H1 (cell line): ENCODE data around the gene EPB41L4A. TPM values are rescaled to one million over a fixed set of nuclear protein-coding genes. Genes with fewer than 3 reads are reported as not detected.

Source experiments
- CTCF ChIA-PET: fragments of 300-600 bp; sonication (Branson Sonifier 250); formaldehyde crosslinking; loops from one replicate; lab custom pipeline; 2021; ENCODE audit not compliant: partially characterized antibody; lab: Charles Lee
- POLR2A ChIA-PET: fragments of 300-600 bp; sonication (Branson Sonifier 250); formaldehyde crosslinking; loops from one replicate; lab custom pipeline; 2021; ENCODE audit warnings: inconsistent platforms; ENCODE audit not compliant: partially characterized antibody; lab: Charles Lee
- DNase-seq, 2 experiments: peaks; one replicate each; pipeline versions ENCODE4 v3.0.0 to v3.0.0-alpha.2; 2010 to 2022; ENCODE audit warnings: low spot score in 2 of 2, low read depth in 1 of 2, mixed read lengths in 1 of 2
- FAIRE-seq: peaks from 2 replicates; lab custom pipeline; 2011; peaks lifted over from hg19 to GRCh38; lab: Jason Lieb, UNC
- H2AFZ ChIP-seq: 2 replicates; pipeline ENCODE4 v1.8.1; 2012; ENCODE audit warnings: low read length, inconsistent platforms
- H2AK5ac ChIP-seq: 2 replicates; pipeline ENCODE4 v1.6.1; 2013; ENCODE audit warnings: low read depth, low read length
- H2BK120ac ChIP-seq: replicated peaks from 2 replicates; pipeline ENCODE3; 2013; ENCODE audit warnings: low read depth, low read length, inconsistent platforms
- H2BK12ac ChIP-seq: 2 replicates; pipeline ENCODE4 v1.6.1; 2013; ENCODE audit warnings: low read depth, low read length
- H2BK15ac ChIP-seq: 2 replicates; pipeline ENCODE4 v1.6.1; 2013; ENCODE audit warnings: low read length
- H2BK20ac ChIP-seq: 2 replicates; pipeline ENCODE4 v1.6.1; 2013; ENCODE audit warnings: low read length
- H2BK5ac ChIP-seq: 2 replicates; pipeline ENCODE4 v1.6.1; 2013; ENCODE audit warnings: low read depth, low read length
- H3K14ac ChIP-seq: 2 replicates; pipeline ENCODE4 v1.6.1; 2013; ENCODE audit warnings: inconsistent platforms; ENCODE audit not compliant: insufficient read length
- H3K18ac ChIP-seq: 2 replicates; pipeline ENCODE4 v1.6.1; 2013; ENCODE audit warnings: low read length; ENCODE audit errors: extremely low read depth
- H3K23ac ChIP-seq: 2 replicates; pipeline ENCODE4 v1.6.1; 2013; ENCODE audit warnings: inconsistent platforms; ENCODE audit not compliant: insufficient read length
- H3K23me2 ChIP-seq: 2 replicates; pipeline ENCODE4 v1.6.1; 2013; ENCODE audit warnings: low read depth, low read length
- H3K27ac ChIP-seq: 2 replicates; pipeline ENCODE4 v1.6.1; 2011; ENCODE audit warnings: low read depth, low read length, inconsistent platforms
- H3K27me3 ChIP-seq, 4 experiments: replicated peaks in 1 of 4; 1 replicate in 1 of 4; 2 replicates in 3 of 4; pipeline versions ENCODE4 v1.6.1 to v1.8.1; 2011 to 2013; ENCODE audit warnings: low read length in 3 of 4, mild to moderate bottlenecking in 3 of 4, inconsistent platforms in 2 of 4, mixed read lengths in 2 of 4, moderate library complexity in 1 of 4; ENCODE audit not compliant: control insufficient read depth in 3 of 4, insufficient read depth in 3 of 4; ENCODE audit errors: extremely low read depth in 1 of 4
- H3K36me3 ChIP-seq, 4 experiments: 2 replicates each; pipeline versions ENCODE4 v1.6.1 to v1.8.1; 2011 to 2013; ENCODE audit warnings: mild to moderate bottlenecking in 4 of 4, low read length in 3 of 4, moderate library complexity in 2 of 4, control low read depth in 1 of 4, inconsistent platforms in 1 of 4; ENCODE audit not compliant: insufficient read depth in 4 of 4, control insufficient read depth in 2 of 4
- H3K4ac ChIP-seq: replicated peaks from 2 replicates; pipeline ENCODE3; 2013; ENCODE audit warnings: low read length, low read depth, mixed read lengths, inconsistent platforms; ENCODE audit not compliant: insufficient read length
- H3K4me1 ChIP-seq, 4 experiments: replicated peaks in 1 of 4; 1 replicate in 1 of 4; 2 replicates in 3 of 4; pipeline versions ENCODE4 v1.6.1 to v1.8.1; 2011 to 2013; ENCODE audit warnings: low read length in 3 of 4, inconsistent platforms in 2 of 4, mixed read lengths in 1 of 4; ENCODE audit not compliant: insufficient read depth in 4 of 4, control insufficient read depth in 3 of 4
- H3K4me2 ChIP-seq, 2 experiments: 2 replicates each; pipeline versions ENCODE4 v1.6.1 to v1.8.1; 2011 to 2013; ENCODE audit warnings: low read depth in 2 of 2, low read length in 2 of 2, control low read depth in 1 of 2, inconsistent platforms in 1 of 2, mild to moderate bottlenecking in 1 of 2; ENCODE audit not compliant: insufficient read depth in 1 of 2
- H3K4me3 ChIP-seq, 4 experiments: fragments of 200-600, 300-600 bp in 1 of 4; sonication (generic), shearing (Covaris generic), sonication (Bioruptor Twin) in 1 of 4; 2 replicates each; pipeline versions ENCODE4 v1.5.1 to v1.8.1; 2011 to 2016; ENCODE audit warnings: low read length in 4 of 4, low read depth in 3 of 4, control low read depth in 2 of 4, inconsistent platforms in 2 of 4, mild to moderate bottlenecking in 2 of 4, mixed read lengths in 1 of 4, moderate library complexity in 1 of 4; ENCODE audit not compliant: insufficient read depth in 2 of 4; ENCODE audit errors: extremely low read depth in 1 of 4
- H3K56ac ChIP-seq: replicated peaks from 2 replicates; pipeline ENCODE3; 2013; ENCODE audit warnings: low read depth, mild to moderate bottlenecking, mixed read lengths, low read length, inconsistent platforms; ENCODE audit not compliant: insufficient read length
- H3K79me1 ChIP-seq: 2 replicates; pipeline ENCODE4 v1.6.1; 2013; ENCODE audit warnings: low read depth, low read length, control low read depth
- H3K79me2 ChIP-seq, 2 experiments: 2 replicates each; pipeline versions ENCODE4 v1.6.1 to v1.8.1; 2012 to 2013; ENCODE audit warnings: low read length in 2 of 2, mild to moderate bottlenecking in 2 of 2, inconsistent platforms in 1 of 2; ENCODE audit not compliant: insufficient read depth in 2 of 2, control insufficient read depth in 1 of 2
- H3K9ac ChIP-seq, 4 experiments: replicated peaks in 1 of 4; 1 replicate in 1 of 4; 2 replicates in 3 of 4; pipeline versions ENCODE4 v1.6.1 to v1.8.1; 2011 to 2013; ENCODE audit warnings: low read depth in 3 of 4, low read length in 3 of 4, control low read depth in 2 of 4, mild to moderate bottlenecking in 2 of 4, moderate library complexity in 2 of 4, inconsistent platforms in 1 of 4; ENCODE audit errors: extremely low read depth in 1 of 4
- H3K9me3 ChIP-seq, 2 experiments: 2 replicates each; pipeline versions ENCODE4 v1.6.1 to v1.8.1; 2012 to 2013; ENCODE audit warnings: mild to moderate bottlenecking in 2 of 2, moderate library complexity in 2 of 2, control low read depth in 1 of 2, inconsistent platforms in 1 of 2, low read depth in 1 of 2, low read length in 1 of 2, mixed read lengths in 1 of 2; ENCODE audit not compliant: insufficient read depth in 2 of 2
- H4K20me1 ChIP-seq, 2 experiments: replicated peaks in 1 of 2; 2 replicates each; pipeline versions ENCODE3 to v1.8.1; 2011 to 2013; ENCODE audit warnings: inconsistent platforms in 2 of 2, low read length in 2 of 2, mild to moderate bottlenecking in 1 of 2; ENCODE audit not compliant: insufficient read depth in 2 of 2, control insufficient read depth in 1 of 2
- H4K5ac ChIP-seq: 2 replicates; pipeline ENCODE4 v1.6.1; 2013; ENCODE audit warnings: low read length, low read depth, mixed read lengths, inconsistent platforms; ENCODE audit not compliant: insufficient read length
- H4K8ac ChIP-seq: 2 replicates; pipeline ENCODE4 v1.8.0; 2013; ENCODE audit warnings: mild to moderate bottlenecking, moderate library complexity, low read length, inconsistent platforms; ENCODE audit not compliant: insufficient read depth; ENCODE audit errors: extremely low read depth
- H4K91ac ChIP-seq: replicated peaks from 2 replicates; pipeline ENCODE3; 2013; ENCODE audit warnings: low read length, mixed read lengths, inconsistent platforms; ENCODE audit not compliant: insufficient read length
- ASH2L ChIP-seq: fragments of 200-600, 300-600 bp; sonication (generic); IDR thresholded peaks from one replicate; pipeline ENCODE4 v1.7.1; 2017; ENCODE audit warnings: low read length
- CBX8 ChIP-seq: fragments of 300-800, 300-1000 bp; sonication (generic); IDR thresholded peaks from 2 replicates; pipeline ENCODE4 v1.7.1; 2016; ENCODE audit warnings: low read depth, low read length, borderline replicate concordance
- CHD1 ChIP-seq: IDR thresholded peaks from 2 replicates; pipeline ENCODE4 v1.6.1; 2012; ENCODE audit warnings: low read depth, low read length, improper control_type of control experiment
- HDAC6 ChIP-seq: IDR thresholded peaks from one replicate; pipeline ENCODE4 v1.7.1; 2012; ENCODE audit warnings: low read depth, mild to moderate bottlenecking, inconsistent platforms, low read length, moderate library complexity
- JUN ChIP-seq: IDR thresholded peaks from 2 replicates; pipeline ENCODE4 v1.6.1; 2011; ENCODE audit warnings: low read depth, mild to moderate bottlenecking, improper control_type of control experiment, low read length
- KDM1A ChIP-seq: fragments of 200-600, 300-600 bp; sonication (generic); IDR thresholded peaks from 2 replicates; pipeline ENCODE4 v1.7.1; 2016; ENCODE audit warnings: mild to moderate bottlenecking, low read length, borderline replicate concordance
- KDM4A ChIP-seq: IDR thresholded peaks from one replicate; pipeline ENCODE4 v1.7.1; 2012; ENCODE audit warnings: low read depth, mild to moderate bottlenecking, moderate library complexity, low read length, inconsistent platforms; ENCODE audit not compliant: severe bottlenecking
- POU5F1 ChIP-seq: IDR thresholded peaks from 2 replicates; pipeline ENCODE4 v1.6.1; 2011; ENCODE audit warnings: low read depth, mild to moderate bottlenecking, low read length, moderate library complexity
- RAD21 ChIP-seq, 2 experiments: IDR thresholded peaks in 1 of 2; conservative IDR thresholded peaks in 1 of 2; 2 replicates each; pipeline ENCODE4 v1.6.1; 2011; ENCODE audit warnings: low read depth in 2 of 2, low read length in 2 of 2, improper control_type of control experiment in 1 of 2, inconsistent platforms in 1 of 2, mild to moderate bottlenecking in 1 of 2, moderate library complexity in 1 of 2
- RBBP5 ChIP-seq: IDR thresholded peaks from 2 replicates; pipeline ENCODE4 v1.7.1; 2012; ENCODE audit warnings: low read depth, mild to moderate bottlenecking, inconsistent platforms, low read length, moderate library complexity, borderline replicate concordance
- SIRT6 ChIP-seq: IDR thresholded peaks from one replicate; pipeline ENCODE4 v1.7.1; 2012; ENCODE audit warnings: low read length, inconsistent platforms
- WGBS, 2 experiments: shearing (Covaris generic) in 1 of 2; methylation state at CpG; one replicate each; pipeline versions ENCODE4 v1.1.6 to v1.1.7; 2013 to 2015; ENCODE audit warnings: low lambda C conversion rate in 2 of 2, mixed read lengths in 2 of 2, inconsistent platforms in 1 of 2, low coverage in 1 of 2, missing lambda C conversion rate in 1 of 2; ENCODE audit not compliant: insufficient replicate concordance in 2 of 2, insufficient coverage in 1 of 2, insufficient read length in 1 of 2; ENCODE audit errors: extremely low coverage in 1 of 2, missing lambda C conversion rate in 1 of 2; 5-methylcytosine and 5-hydroxymethylcytosine counted together
- polyA plus RNA-seq, 7 experiments: library from polyadenylated mRNA; depleted of rRNA in 3 of 7; stranded (reverse) in 5 of 7; unstranded in 2 of 7; fragments of >200 nt in 5 of 7; fragments of 200-250 nt in 2 of 7; gene quantifications; 1 replicate in 5 of 7; 2 replicates in 1 of 7; 4 replicates in 1 of 7; pipeline versions ENCODE4 v1.2.1 to v1.2.3, GENCODE V29; 2011 to 2013; ENCODE audit warnings: missing spikeins in 2 of 7, mixed read lengths in 2 of 7
- total RNA-seq: library from RNA; stranded (reverse); fragmentation: NEBNext Ultra II Directional; extraction: Animal tissue kit (Norgen Biotek cat#: 25700); gene quantifications from 2 replicates; pipeline ENCODE4 v1.2.1, GENCODE V29; 2021
- TF ChIP-seq, protein P1 (sequence below): IDR thresholded peaks from 2 replicates; pipeline ENCODE4 v1.6.1; 2012; ENCODE audit warnings: low read length, inconsistent platforms

Gene EPB41L4A
- total and polyA plus RNA-seq, 2 of the 8 experiments (the other 6 are each of a cell fraction or from before 2014, with no cell fraction given): 1.6 to 4.6 TPM

DNA sequence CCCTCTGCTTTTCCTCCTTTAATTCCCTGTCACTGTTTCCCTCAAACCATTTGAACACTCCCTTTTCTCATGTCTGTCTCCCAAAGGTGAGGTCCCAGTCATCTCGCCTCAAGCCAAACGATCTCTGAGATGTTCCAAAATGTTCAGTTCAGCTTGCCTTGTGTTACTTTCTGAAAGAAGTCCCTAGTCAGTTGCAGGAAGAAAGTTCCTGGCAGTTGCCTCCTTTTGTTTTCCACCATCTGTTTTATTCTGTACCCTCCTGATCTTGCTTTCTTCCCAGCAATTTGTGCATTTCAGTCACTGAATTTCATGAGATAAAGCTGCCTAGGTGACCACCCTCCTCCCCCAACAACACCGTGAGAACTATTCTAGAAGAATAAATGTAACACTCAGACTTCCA lies 277.5 kb downstream of the EPB41L4A start:
- Histone ChIP-seq H3K23me2 (no peaks in the 10 kb centered on the region), H3K4me3 (no peak overlapping the region), H3K4me1 (no peaks in the 10 kb centered on the region), H3K56ac (no peak overlapping the region), H3K9ac (no peak overlapping the region), H2BK120ac (no peak overlapping the region), H3K4me2 (no peak overlapping the region), H2BK12ac (no peak overlapping the region), H3K4ac (no peak overlapping the region), H2BK15ac (no peak overlapping the region), H2BK20ac (no peak overlapping the region), H3K27me3 (no peaks in the 10 kb centered on the region), H3K18ac (no peak overlapping the region), H3K36me3 (no peaks in the 10 kb centered on the region), H3K79me1 (no peaks in the 10 kb centered on the region), H2AK5ac (no peak overlapping the region), H4K8ac (no peak overlapping the region), H3K79me2 (no peaks in the 10 kb centered on the region), H3K9me3 (no peaks in the 10 kb centered on the region), H2AFZ (no peak overlapping the region; the same call in 1 of the 2 replicates), H3K23ac (no peak overlapping the region), H3K14ac (no peak overlapping the region), H4K20me1 (no peaks in the 10 kb centered on the region), H4K91ac (no peak overlapping the region), H4K5ac (no peak overlapping the region), H2BK5ac (no peak overlapping the region), H3K27ac (no peak overlapping the region)
- no peak for FAIRE-seq
- CTCF ChIA-PET: interaction anchor here (1.4 to 2.3 kb wide), 2 partner anchors 313 to 609 kb away, joined by 3 to 7 read pairs; no protein-coding TSS in a partner anchor
- WGBS, 2 experiments: 85% methylated on average over 3 of the region's 3 CpGs; no CpG with 5 or more reads in 1 of the 2 experiments
- DNase-seq: no peak
- POLR2A ChIA-PET: no interaction called here
- TF ChIP-seq ASH2L (no peak), JUN (no peak), POU5F1 (no peak), HDAC6 (no peak), CBX8 (no peak), RAD21 (IDR thresholded peaks at IDR 0.05 in 1 of 2, conservative IDR thresholded peaks at IDR 0.05 in 1 of 2; ENCODE audit: low read depth in 2 of 2, low read length in 2 of 2) (no peak), SIRT6 (no peak), RBBP5 (no peak), KDM1A (no peak), CHD1 (no peak), KDM4A (no peak)
- TF ChIP-seq, protein P1, sequence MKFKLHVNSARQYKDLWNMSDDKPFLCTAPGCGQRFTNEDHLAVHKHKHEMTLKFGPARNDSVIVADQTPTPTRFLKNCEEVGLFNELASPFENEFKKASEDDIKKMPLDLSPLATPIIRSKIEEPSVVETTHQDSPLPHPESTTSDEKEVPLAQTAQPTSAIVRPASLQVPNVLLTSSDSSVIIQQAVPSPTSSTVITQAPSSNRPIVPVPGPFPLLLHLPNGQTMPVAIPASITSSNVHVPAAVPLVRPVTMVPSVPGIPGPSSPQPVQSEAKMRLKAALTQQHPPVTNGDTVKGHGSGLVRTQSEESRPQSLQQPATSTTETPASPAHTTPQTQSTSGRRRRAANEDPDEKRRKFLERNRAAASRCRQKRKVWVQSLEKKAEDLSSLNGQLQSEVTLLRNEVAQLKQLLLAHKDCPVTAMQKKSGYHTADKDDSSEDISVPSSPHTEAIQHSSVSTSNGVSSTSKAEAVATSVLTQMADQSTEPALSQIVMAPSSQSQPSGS: no peak
